IPS DF 6.9 (cell line): ENCODE measurements around the gene WDR70.
"Not testable (repeated sequence)": the region's sequence is repeated elsewhere in the genome, so short reads cannot be mapped to it uniquely, and the experiment has no call there.

Experiments used
- DNase-seq: peaks from one replicate; pipeline ENCODE4 v3.0.0-alpha.2; 2013; ENCODE audit warnings: low read depth, low spot score
- H3K27ac ChIP-seq: one replicate; pipeline ENCODE4 v1.5.1; 2013; ENCODE audit warnings: low read length, control low read depth
- H3K27me3 ChIP-seq: 2 replicates; pipeline ENCODE4 v1.6.1; 2013; ENCODE audit warnings: mild to moderate bottlenecking, low read length; ENCODE audit not compliant: control insufficient read depth, insufficient read depth
- H3K36me3 ChIP-seq: 2 replicates; pipeline ENCODE4 v1.6.1; 2013; ENCODE audit warnings: low read length; ENCODE audit not compliant: control insufficient read depth, insufficient read depth
- H3K4me1 ChIP-seq: 2 replicates; pipeline ENCODE4 v1.6.1; 2013; ENCODE audit warnings: low read length; ENCODE audit not compliant: control insufficient read depth, insufficient read depth
- H3K4me3 ChIP-seq: 2 replicates; pipeline ENCODE4 v1.5.1; 2013; ENCODE audit warnings: mild to moderate bottlenecking, low read length
- H3K9me3 ChIP-seq: 2 replicates; pipeline ENCODE4 v1.6.1; 2013; ENCODE audit warnings: low read length, inconsistent platforms; ENCODE audit not compliant: control insufficient read depth, insufficient read depth
- WGBS: extraction: QIAGEN DNeasy Blood & Tissue Kit; methylation state at CpG from one replicate; pipeline ENCODE4 v1.1.7; 2013; ENCODE audit warnings: mixed read lengths, missing lambda C conversion rate; ENCODE audit not compliant: insufficient read length, insufficient coverage; 5-methylcytosine and 5-hydroxymethylcytosine counted together

The WDR70 gene

DNA sequence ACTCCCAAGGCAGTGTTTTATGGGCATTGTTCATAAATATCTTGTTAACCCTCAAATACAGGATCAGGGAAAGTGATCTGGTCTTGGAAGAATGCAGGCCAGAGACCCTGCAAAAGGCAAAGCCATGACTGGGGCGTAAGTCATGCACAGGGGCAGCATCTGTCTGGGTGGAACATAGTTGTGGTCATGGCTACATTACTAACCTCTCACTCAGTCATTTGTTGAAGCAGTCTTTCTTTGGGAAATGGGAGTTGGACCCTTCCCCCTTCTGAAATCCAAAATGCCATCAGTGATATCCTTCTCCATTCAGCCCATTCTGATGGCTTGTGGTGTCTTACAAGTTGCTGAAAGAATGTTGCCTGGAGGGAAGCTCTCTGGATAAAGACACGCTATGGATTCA, 392.6 kb downstream of the WDR70 start:
- Histone ChIP-seq H3K4me3 (no peak overlapping the region), H3K9me3 (no peaks in the 10 kb centered on the region; the same call in 1 of the 2 replicates), H3K36me3 (no peaks in the 10 kb centered on the region), H3K27ac (no peak overlapping the region), H3K4me1 (no peaks in the 10 kb centered on the region), H3K27me3 (no peaks in the 10 kb centered on the region)
- no CpG with 5 or more reads among the region's 2 CpGs for WGBS
- no peak for DNase-seq

DNA sequence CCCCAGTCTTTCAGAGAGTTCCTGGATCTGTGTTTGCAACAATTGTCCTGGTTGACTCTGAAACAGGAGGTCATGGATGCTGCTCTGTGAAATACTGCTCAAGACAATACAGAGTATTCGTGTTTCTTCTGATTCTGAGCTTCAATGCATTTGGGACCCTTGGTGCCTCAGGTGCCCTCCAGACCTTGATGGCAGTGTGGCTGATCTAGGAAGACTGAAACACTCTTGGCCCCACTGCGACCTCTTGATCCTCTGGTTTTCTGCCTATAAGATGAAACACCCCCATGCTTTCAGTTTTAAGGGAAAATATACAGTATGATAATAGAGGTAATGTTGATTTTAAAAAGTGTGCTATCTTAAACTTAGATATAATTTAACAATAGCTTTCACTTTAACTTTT, 393.1 kb downstream of the WDR70 start:
- WGBS, result no CpG with 5 or more reads among the region's 2 CpGs
- H3K4me3 ChIP-seq, result no peak overlapping the region
- no peak for DNase-seq
- no peaks in the 10 kb centered on the region for H3K4me1 ChIP-seq
- H3K36me3 ChIP-seq, result no peaks in the 10 kb centered on the region
- no peaks in the 10 kb centered on the region for H3K27me3 ChIP-seq
- H3K9me3 ChIP-seq, result no peaks in the 10 kb centered on the region; the same call in 1 of the 2 replicates
- H3K27ac ChIP-seq, result no peak overlapping the region

DNA sequence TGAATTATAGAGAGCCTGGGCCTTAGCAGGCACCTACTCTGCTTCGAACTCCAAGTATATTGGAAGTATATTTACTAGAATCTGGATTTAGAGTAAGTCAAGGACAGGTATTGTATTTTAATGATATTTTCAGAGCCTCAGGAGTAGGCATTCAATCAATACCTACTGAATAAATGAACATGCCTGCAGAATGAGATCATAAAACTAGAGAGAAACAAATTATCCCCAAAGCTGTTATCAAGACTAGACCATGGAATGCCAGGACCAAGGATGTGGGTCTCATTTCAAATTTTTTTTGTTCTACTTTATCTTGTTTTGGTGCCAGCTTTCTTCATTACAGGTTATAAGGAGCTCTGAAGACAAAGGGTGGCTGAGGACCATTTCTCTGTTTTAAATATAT, 394.7 kb downstream of the WDR70 start:
- Histone ChIP-seq H3K4me1 (no peaks in the 10 kb centered on the region), H3K27me3 (no peaks in the 10 kb centered on the region), H3K9me3 (no peaks in the 10 kb centered on the region; the same call in 1 of the 2 replicates), H3K4me3 (no peak overlapping the region), H3K27ac (no peak overlapping the region), H3K36me3 (no peaks in the 10 kb centered on the region)
- WGBS, result no CpG with 5 or more reads among the region's 1 CpG
- DNase-seq, result no peak

GRCh38 chr5:37774912-37775483, 395.9 kb downstream of the WDR70 start:
- DNase-seq, result peak; percentile 54
- WGBS, result no CpG with 5 or more reads among the region's 9 CpGs

GRCh38 chr5:37776826-37777225, 397.7 kb downstream of the WDR70 start:
- Histone ChIP-seq H3K9me3 (no peaks in the 10 kb centered on the region; the same call in 1 of the 2 replicates), H3K36me3 (no peaks in the 10 kb centered on the region), H3K4me1 (no peaks in the 10 kb centered on the region), H3K27me3 (no peaks in the 10 kb centered on the region), H3K4me3 (no peak overlapping the region), H3K27ac (no peak overlapping the region)
- DNase-seq, result no peak
- WGBS, result no CpG with 5 or more reads among the region's 7 CpGs

More at GRCh38 chr5:37774912-37775483, 395.9 kb downstream of the WDR70 start:
- no peak overlapping the region for H3K4me3 ChIP-seq
- H3K4me1 ChIP-seq, result no peaks in the 10 kb centered on the region
- H3K27me3 ChIP-seq, result no peaks in the 10 kb centered on the region
- H3K27ac ChIP-seq, result no peak overlapping the region
- H3K9me3 ChIP-seq, result no peaks in the 10 kb centered on the region; the same call in 1 of the 2 replicates
- H3K36me3 ChIP-seq, result no peaks in the 10 kb centered on the region

- no peaks in the 10 kb centered on the region for H3K36me3 ChIP-seq
- no peak overlapping the region for H3K27ac ChIP-seq
- DNase-seq, result no peak
- no peaks in the 10 kb centered on the region; the same call in 1 of the 2 replicates for H3K9me3 ChIP-seq
- WGBS, result no CpG with 5 or more reads among the region's 15 CpGs
- H3K27me3 ChIP-seq, result no peaks in the 10 kb centered on the region
- no peak overlapping the region for H3K4me3 ChIP-seq
- H3K4me1 ChIP-seq, result no peaks in the 10 kb centered on the region
Observed at GRCh38 chr5:37777432-37778130, 398.5 kb downstream of the WDR70 start.

GRCh38 chr5:37781409-37781808, 402.3 kb downstream of the WDR70 start:
- not testable (repeated sequence) for H3K27ac ChIP-seq, H3K27me3 ChIP-seq, H3K9me3 ChIP-seq, H3K36me3 ChIP-seq, H3K4me3 ChIP-seq, DNase-seq, H3K4me1 ChIP-seq
- no CpG with 5 or more reads among the region's 8 CpGs for WGBS

- Histone ChIP-seq H3K9me3 (peaks cover 2% of the 10 kb centered on the region; the same call in 1 of the 2 replicates), H3K4me1 (no peaks in the 10 kb centered on the region), H3K27me3 (no peaks in the 10 kb centered on the region), H3K27ac (no peak overlapping the region), H3K4me3 (no peak overlapping the region), H3K36me3 (no peaks in the 10 kb centered on the region)
- DNase-seq, result no peak
- no CpG with 5 or more reads among the region's 2 CpGs for WGBS
Observed at GRCh38 chr5:37786416-37786815, 407.3 kb downstream of the WDR70 start.

GRCh38 chr5:37786862-37787519, 407.9 kb downstream of the WDR70 start:
- Histone ChIP-seq H3K27ac (no peak overlapping the region), H3K4me1 (no peaks in the 10 kb centered on the region), H3K36me3 (no peaks in the 10 kb centered on the region), H3K9me3 (peaks cover 2% of the 10 kb centered on the region; the same call in 1 of the 2 replicates), H3K27me3 (no peaks in the 10 kb centered on the region), H3K4me3 (no peak overlapping the region)
- DNase-seq, result no peak
- no CpG with 5 or more reads among the region's 5 CpGs for WGBS

DNA sequence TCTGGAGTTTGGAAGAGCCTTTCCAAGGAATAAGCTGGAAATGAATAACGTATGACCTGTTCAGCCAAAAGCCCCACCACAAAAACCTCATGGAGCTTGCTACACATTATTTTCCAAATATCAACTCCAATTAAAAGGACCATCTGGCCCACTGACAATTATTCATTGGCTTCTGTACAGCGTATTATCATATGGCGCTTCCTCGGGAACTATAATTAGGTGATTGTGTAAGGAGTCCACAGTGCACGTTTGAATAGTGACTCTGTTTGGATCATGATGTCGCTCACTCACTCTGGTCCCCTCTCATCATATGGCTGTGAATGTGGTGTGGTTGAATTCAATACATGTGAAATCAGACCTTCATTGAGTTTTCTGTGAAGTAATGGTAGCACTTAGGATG, 408.6 kb downstream of the WDR70 start:
- H3K27me3 ChIP-seq, result no peaks in the 10 kb centered on the region
- no peak overlapping the region for H3K27ac ChIP-seq
- H3K4me3 ChIP-seq, result no peak overlapping the region
- peaks cover 2% of the 10 kb centered on the region; the same call in 1 of the 2 replicates for H3K9me3 ChIP-seq
- DNase-seq, result no peak
- H3K36me3 ChIP-seq, result no peaks in the 10 kb centered on the region
- no CpG with 5 or more reads among the region's 6 CpGs for WGBS
- H3K4me1 ChIP-seq, result no peaks in the 10 kb centered on the region
